CD4-positive, alpha-beta memory T cell (primary cell): ENCODE results near the gene RHEBL1. TPM values are rescaled to one million over a fixed set of nuclear protein-coding genes. Genes with fewer than 3 reads are reported as not detected.
A peak's percentile ranks its signal among the peaks of the same experiment; 100 is the strongest.

Source experiments
- CTCF ChIA-PET: fragments of 350-600 bp; sonication (Branson Sonifier 250); formaldehyde crosslinking; loops from one replicate; lab custom pipeline; 2021; ENCODE audit warnings: inconsistent platforms; ENCODE audit not compliant: partially characterized antibody; lab: Charles Lee
- POLR2A ChIA-PET: fragments of 350-600 bp; sonication (Branson Sonifier 250); formaldehyde crosslinking; loops from one replicate; lab custom pipeline; 2021; ENCODE audit not compliant: partially characterized antibody; lab: Charles Lee
- DNase-seq, 5 donors: peaks; one replicate each; pipeline versions ENCODE4 v3.0.0 to v3.0.0-alpha.2; 2020 to 2022; ENCODE audit warnings: mixed read lengths in 1 of 5
- H3K27ac ChIP-seq: one replicate; pipeline ENCODE4 v1.7.0; 2013; ENCODE audit warnings: low read depth, low read length
- H3K27me3 ChIP-seq: 2 replicates; pipeline ENCODE4 v1.7.0; 2013; ENCODE audit warnings: mild to moderate bottlenecking, low read length, moderate library complexity; ENCODE audit not compliant: insufficient read depth
- H3K36me3 ChIP-seq: 2 replicates; pipeline ENCODE4 v1.7.0; 2013; ENCODE audit warnings: mild to moderate bottlenecking, low read length, moderate library complexity; ENCODE audit not compliant: insufficient read depth
- H3K4me1 ChIP-seq: 2 replicates; pipeline ENCODE4 v1.7.0; 2013; ENCODE audit warnings: mild to moderate bottlenecking, low read length, moderate library complexity; ENCODE audit not compliant: insufficient read depth
- H3K4me3 ChIP-seq, 2 donors: one replicate each; pipeline ENCODE4 v1.7.0; 2013; ENCODE audit warnings: low read length in 2 of 2, mild to moderate bottlenecking in 1 of 2
- H3K9me3 ChIP-seq, 2 donors: one replicate each; pipeline ENCODE4 v1.7.0; 2013; ENCODE audit warnings: low read length in 2 of 2, control low read depth in 1 of 2; ENCODE audit not compliant: control insufficient read depth in 1 of 2
- H3K27ac Mint-ChIP-seq, 7 donors: one replicate each; pipeline ENCODE4 v1.8.0; 2020 to 2021; ENCODE audit warnings: mixed read lengths in 7 of 7, mild to moderate bottlenecking in 6 of 7, inconsistent platforms in 3 of 7, moderate library complexity in 3 of 7
- H3K27me3 Mint-ChIP-seq, 2 donors: one replicate each; pipeline ENCODE4 v1.8.0; 2020 to 2021; ENCODE audit warnings: mixed read lengths in 2 of 2
- H3K36me3 Mint-ChIP-seq, 2 donors: one replicate each; pipeline ENCODE4 v1.8.0; 2020 to 2021; ENCODE audit warnings: mixed read lengths in 2 of 2, inconsistent platforms in 1 of 2, mild to moderate bottlenecking in 1 of 2
- H3K4me1 Mint-ChIP-seq, 4 donors: one replicate each; pipeline ENCODE4 v1.8.0; 2020 to 2021; ENCODE audit warnings: mixed read lengths in 4 of 4, mild to moderate bottlenecking in 1 of 4
- H3K4me3 Mint-ChIP-seq, 8 donors: one replicate each; pipeline ENCODE4 v1.8.0; 2020 to 2021; ENCODE audit warnings: mixed read lengths in 8 of 8, mild to moderate bottlenecking in 7 of 8, moderate library complexity in 6 of 8, inconsistent platforms in 3 of 8
- H3K9me3 Mint-ChIP-seq, 8 donors: one replicate each; pipeline ENCODE4 v1.8.0; 2020 to 2021; ENCODE audit warnings: mixed read lengths in 8 of 8, mild to moderate bottlenecking in 5 of 8, inconsistent platforms in 3 of 8, moderate library complexity in 1 of 8
- intact Hi-C: fragments of 100-400 bp; cut with micrococcal nuclease; formaldehyde crosslinking; loops from one replicate; pipeline ENCODE4 v1.15.1; 2023
- polyA plus RNA-seq, 2 donors: library from polyadenylated mRNA; unstranded; fragments of 300-500 nt; fragmentation: Illumina TruSeq; gene quantifications; one replicate each; pipeline ENCODE4 v1.2.3, GENCODE V29; 2021
- total RNA-seq, 2 experiments: library from RNA; stranded (reverse); gene quantifications; one replicate each; pipeline ENCODE4 v1.2.3, GENCODE V29; 2021

RHEBL1 gene
- total and polyA plus RNA-seq, 4 experiments from 2014 or later, result 2.7 to 10.5 (median 6.0) TPM

DNA sequence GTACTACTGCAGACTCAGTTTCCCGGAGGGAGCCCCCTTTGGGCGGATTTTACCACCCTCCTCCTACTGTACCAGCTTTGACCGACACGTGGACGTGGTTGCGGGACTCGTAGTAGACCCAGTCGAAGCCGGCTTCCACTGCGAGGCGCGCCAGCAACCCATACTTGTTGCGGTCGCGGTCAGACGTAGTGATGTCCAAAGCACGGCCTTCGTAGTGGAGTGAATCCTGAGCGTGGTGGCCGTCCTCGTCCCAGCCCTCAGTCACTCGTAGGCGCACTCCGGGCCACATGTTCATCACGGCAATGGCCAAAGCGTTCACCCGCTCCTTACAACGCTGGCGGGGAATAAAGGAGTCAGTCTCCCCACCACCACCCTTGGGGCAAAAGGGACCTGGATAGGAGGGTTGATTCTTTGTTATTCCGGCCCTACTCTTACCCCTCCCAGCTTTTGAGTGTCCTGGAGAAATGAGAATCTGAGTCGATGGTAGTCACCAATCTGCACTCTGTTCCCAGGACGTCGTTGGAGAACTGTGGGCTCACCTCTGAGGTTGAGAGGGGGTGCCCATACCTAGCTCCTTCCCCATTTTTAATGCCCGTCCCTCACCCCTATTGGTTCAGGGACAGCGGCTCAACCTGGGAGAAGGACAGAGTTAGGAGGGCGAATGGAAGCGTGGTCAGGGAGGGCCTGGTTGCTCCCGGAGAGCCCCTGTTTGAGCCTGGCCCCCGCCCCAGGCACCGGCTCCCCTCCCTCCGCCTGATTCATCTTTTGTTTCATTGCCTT, 21.5 kb upstream of the RHEBL1 start:
- Histone ChIP-seq H3K4me3 (no peak overlapping the region), H3K27ac (no peak overlapping the region), H3K36me3 (no peaks in the 10 kb centered on the region), H3K4me1 (peaks cover 74% of the 10 kb centered on the region), H3K9me3 (no peaks in the 10 kb centered on the region), H3K27me3 (peaks cover 58% of the 10 kb centered on the region)
- POLR2A ChIA-PET, result interaction anchor here (0.6 to 5.0 kb wide), 7 partner anchors 15 to 144 kb away, joined by 3 to 38 read pairs (median 5); partner anchors contain the start of genes RHEBL1 and TUBA1B
- H3K4me1 Mint-ChIP-seq, result peaks cover 34 to 88% (median 55%) of the 10 kb centered on the region in 4 donors
- peaks cover 5 to 11% of the 10 kb centered on the region in 2 donors for H3K36me3 Mint-ChIP-seq
- peak overlapping the region in 6 of 8 donors; percentile 43 to 84 (median 76) for H3K4me3 Mint-ChIP-seq
- CTCF ChIA-PET, result interaction anchor here (0.9 to 11.5 kb wide), 17 partner anchors 9 to 198 kb away, joined by 3 to 221 read pairs (median 6); partner anchors contain the start of genes LMBR1L, RHEBL1, TUBA1A and TUBA1B
- intact Hi-C loops, result no loop called here
- no peak for DNase-seq
- H3K27ac Mint-ChIP-seq, result peak overlapping the region in 2 of 7 donors; percentile 19 to 64
- peaks cover 32 to 56% of the 10 kb centered on the region in 2 donors for H3K27me3 Mint-ChIP-seq
- no peaks in the 10 kb centered on the region for H3K9me3 Mint-ChIP-seq

- Mint-ChIP-seq H3K4me3 (peak overlapping the region; percentile 70 to 89 (median 76)), H3K9me3 (no peaks in the 10 kb centered on the region), H3K27me3 (peaks cover 32 to 50% of the 10 kb centered on the region in 2 donors), H3K36me3 (peaks cover 0 to 3% of the 10 kb centered on the region in 2 donors), H3K4me1 (peaks cover 32 to 83% (median 54%) of the 10 kb centered on the region in 4 donors), H3K27ac (peak overlapping the region in 6 of 7 donors; percentile 6 to 54 (median 32))
- H3K27ac ChIP-seq, result no peak overlapping the region
- H3K4me1 ChIP-seq, result peaks cover 74% of the 10 kb centered on the region
- H3K9me3 ChIP-seq, result no peaks in the 10 kb centered on the region
- intact Hi-C loops, result loop anchor here (5.0 kb wide), 1 partner anchor 97 kb away; the partner anchor contains the start of gene TUBA1A
- peaks cover 58% of the 10 kb centered on the region for H3K27me3 ChIP-seq
- H3K36me3 ChIP-seq, result no peaks in the 10 kb centered on the region
- peak in 3 of 5 donors; percentile 29 to 43 (median 41) for DNase-seq
- CTCF ChIA-PET, result interaction anchor here (0.9 to 11.5 kb wide), 21 partner anchors 10 to 154 kb away, joined by 3 to 221 read pairs (median 17); partner anchors contain the start of genes LMBR1L, RHEBL1, TUBA1A and TUBA1B
- peak overlapping the region; percentile 11 to 45 for H3K4me3 ChIP-seq
- POLR2A ChIA-PET, result interaction anchor here (0.7 to 4.4 kb wide), 7 partner anchors 19 to 145 kb away, joined by 3 to 47 read pairs (median 10); partner anchors contain the start of genes LMBR1L, RHEBL1, TUBA1A and TUBA1B
These were observed 20.3 kb upstream of the RHEBL1 start for GRCh38 chr12:49089821-49090773.

- H3K27ac Mint-ChIP-seq, result peak overlapping the region in 1 of 7 donors; percentile 67
- intact Hi-C loops, result loop anchor here (1.0 to 5.0 kb wide), 7 partner anchors 9 to 146 kb away; partner anchors contain the start of genes LMBR1L, RHEBL1 and TUBA1A
- H3K4me1 ChIP-seq, result peaks cover 62% of the 10 kb centered on the region
- no peak for DNase-seq
- ChIA-PET POLR2A (interaction anchor here (1.0 to 4.4 kb wide), 11 partner anchors 11 to 148 kb away, joined by 3 to 47 read pairs (median 4); partner anchors contain the start of genes LMBR1L, RHEBL1, TUBA1A and TUBA1B), CTCF (interaction anchor here (0.7 to 7.7 kb wide), 36 partner anchors 7 to 336 kb away, joined by 3 to 116 read pairs (median 8); partner anchors contain the start of genes LMBR1L, RHEBL1, TROAP and TUBA1A)
- no peaks in the 10 kb centered on the region for H3K9me3 Mint-ChIP-seq
- no peaks in the 10 kb centered on the region for H3K36me3 ChIP-seq
- peaks cover 47% of the 10 kb centered on the region for H3K27me3 ChIP-seq
- no peak overlapping the region for H3K27ac ChIP-seq
- peaks cover 29 to 71% (median 46%) of the 10 kb centered on the region in 4 donors for H3K4me1 Mint-ChIP-seq
- H3K36me3 Mint-ChIP-seq, result no peaks in the 10 kb centered on the region
- H3K27me3 Mint-ChIP-seq, result peaks cover 31 to 46% of the 10 kb centered on the region in 2 donors
- no peak overlapping the region for H3K4me3 ChIP-seq
- no peaks in the 10 kb centered on the region for H3K9me3 ChIP-seq
- peak overlapping the region in 5 of 8 donors; percentile 10 to 83 (median 51) for H3K4me3 Mint-ChIP-seq
These were observed 19.2 kb upstream of the RHEBL1 start for GRCh38 chr12:49088932-49089330.

GRCh38 chr12:49088150-49088931, 18.6 kb upstream of the RHEBL1 start:
- H3K27me3 ChIP-seq, result peaks cover 41% of the 10 kb centered on the region
- H3K27me3 Mint-ChIP-seq, result peaks cover 26 to 41% of the 10 kb centered on the region in 2 donors
- DNase-seq, result peak; percentile 68 to 73 (median 69)
- H3K9me3 Mint-ChIP-seq, result no peaks in the 10 kb centered on the region
- intact Hi-C loops, result loop anchor here (1.0 to 5.0 kb wide), 7 partner anchors 10 to 147 kb away; partner anchors contain the start of genes LMBR1L, RHEBL1 and TUBA1A
- H3K36me3 Mint-ChIP-seq, result no peaks in the 10 kb centered on the region
- H3K27ac ChIP-seq, result no peak overlapping the region
- peaks cover 56% of the 10 kb centered on the region for H3K4me1 ChIP-seq
- no peak overlapping the region for H3K4me3 ChIP-seq
- POLR2A ChIA-PET, result interaction anchor here (1.0 to 4.4 kb wide), 11 partner anchors 10 to 148 kb away, joined by 3 to 47 read pairs (median 5); partner anchors contain the start of genes LMBR1L, RHEBL1, TUBA1A and TUBA1B
- CTCF ChIA-PET, result interaction anchor here (0.7 to 7.7 kb wide), 41 partner anchors 8 to 335 kb away, joined by 3 to 116 read pairs (median 7); partner anchors contain the start of genes LMBR1L, RHEBL1, TROAP and TUBA1A
- H3K9me3 ChIP-seq, result no peaks in the 10 kb centered on the region
- H3K36me3 ChIP-seq, result no peaks in the 10 kb centered on the region
- H3K4me1 Mint-ChIP-seq, result peaks cover 23 to 65% (median 40%) of the 10 kb centered on the region in 4 donors
- peak overlapping the region in 7 of 8 donors; percentile 17 to 83 (median 56) for H3K4me3 Mint-ChIP-seq
- peak overlapping the region in 4 of 7 donors; percentile 2 to 67 (median 37) for H3K27ac Mint-ChIP-seq

DNA sequence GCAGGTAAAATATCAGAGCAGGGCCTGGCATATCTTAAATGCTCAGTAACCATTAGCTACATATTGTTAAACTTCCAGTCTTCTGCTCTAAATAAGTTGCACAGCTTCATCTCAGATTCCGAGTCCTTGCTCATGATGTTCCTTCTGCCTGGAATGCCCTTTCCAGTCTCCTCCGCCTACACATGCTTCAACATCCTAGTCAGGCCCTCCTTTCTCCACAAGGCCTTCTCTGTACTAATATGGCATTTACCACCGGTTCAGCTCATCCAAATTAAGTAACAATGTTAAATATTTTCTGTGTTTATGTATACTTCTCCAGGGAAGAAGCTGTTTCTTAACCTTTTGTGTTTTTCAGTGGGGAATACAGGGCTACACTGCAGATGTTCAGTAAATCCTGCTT, 16.3 kb upstream of the RHEBL1 start:
- Mint-ChIP-seq H3K4me3 (no peak overlapping the region), H3K4me1 (peaks cover 20 to 43% (median 31%) of the 10 kb centered on the region in 4 donors), H3K27me3 (peaks cover 16 to 24% of the 10 kb centered on the region in 2 donors), H3K27ac (no peak overlapping the region), H3K36me3 (no peaks in the 10 kb centered on the region), H3K9me3 (no peaks in the 10 kb centered on the region)
- Histone ChIP-seq H3K9me3 (no peaks in the 10 kb centered on the region), H3K4me1 (peaks cover 40% of the 10 kb centered on the region), H3K36me3 (no peaks in the 10 kb centered on the region), H3K27me3 (peaks cover 19% of the 10 kb centered on the region), H3K27ac (no peak overlapping the region), H3K4me3 (no peak overlapping the region)
- intact Hi-C loops, result loop anchor here (5.0 kb wide), 1 partner anchor 101 kb away; the partner anchor contains the start of gene TUBA1A
- ChIA-PET CTCF (interaction anchor here (0.8 to 7.7 kb wide), 16 partner anchors 7 to 148 kb away, joined by 3 to 116 read pairs (median 12); partner anchors contain the start of genes DHH, LMBR1L, RHEBL1 and TUBA1A), POLR2A (interaction anchor here (1.7 to 4.4 kb wide), 3 partner anchors 23 to 45 kb away, joined by 4 to 47 read pairs (median 23); partner anchors contain the start of genes LMBR1L and TUBA1B)
- no peak for DNase-seq
